Measurements from ENCODE around the gene ACTR1B.

GRCh38 chr2:97645695-97646629 is 17.9 kb downstream of the ACTR1B start, which contains the start of gene COX5B:
- no peak for TF ChIP-seq EZH2phosphoT487 (IDR thresholded peaks at IDR 0.05; ENCODE audit: insufficient read depth, low read depth)
- TF ChIP-seq EZH2 (IDR thresholded peaks at IDR 0.05; ENCODE audit: insufficient read depth, poor library complexity, severe bottlenecking), result no peak
